ENCODE results near the gene BAHD1. TPM values are rescaled to one million over a fixed set of nuclear protein-coding genes. Genes with fewer than 3 reads are reported as not detected.

Gene BAHD1
- total RNA-seq, 1 experiment from 2014 or later, result 40.6 TPM

- no peak for ATAC-seq
- H3K9me3 ChIP-seq (ENCODE audit: control insufficient read depth, insufficient read depth, low read depth, low read length), result no peaks in the 10 kb centered on the region
- POLR2A ChIA-PET, result no interaction called here
- H3K36me3 ChIP-seq (ENCODE audit: control insufficient read depth, insufficient read depth, low read length), result no peaks in the 10 kb centered on the region; the same call in 1 of the 2 replicates
- H3K4me1 ChIP-seq (ENCODE audit: control insufficient read depth, insufficient read depth, low read length), result peaks cover 38% of the 10 kb centered on the region
- CTCF ChIA-PET, result interaction anchor here (0.8 kb wide), 1 partner anchor 126 kb away, joined by 3 read pairs; no protein-coding TSS in a partner anchor
- H3K4me3 ChIP-seq (ENCODE audit: low read depth in 2 of 2, low read length in 2 of 2), result peak overlapping the region; percentile 38 to 60
- no peaks in the 10 kb centered on the region for H3K27me3 ChIP-seq (ENCODE audit: control insufficient read depth, insufficient read depth, low read length)
- in situ Hi-C loops (cut with HindIII; ENCODE audit: low pct_unique_long_range_greater_than_20kb, low sequenced_read_pairs) (no loop called here), intact Hi-C loops (cut with micrococcal nuclease; ENCODE audit: unreplicated experiment) (no loop called here)
- DNase-seq (ENCODE audit: low read depth, low spot score), result no peak
- TF ChIP-seq POLR2AphosphoS5 (IDR thresholded peaks at IDR 0.05; ENCODE audit: low read depth, low read length) (no peak), TCF7L2 (IDR thresholded peaks at IDR 0.05; ENCODE audit: low read depth, low read length) (no peak), SIN3A (IDR thresholded peaks at IDR 0.05; ENCODE audit: borderline replicate concordance, insufficient read depth, low read depth, low read length) (no peak), CTCF (IDR thresholded peaks at IDR 0.05) (no peak), REST (IDR thresholded peaks at IDR 0.05; ENCODE audit: insufficient read depth in 1 of 2, low read depth in 2 of 2, low read length in 1 of 2) (no peak)
- peak overlapping the region; percentile 74 for H3K27ac ChIP-seq (ENCODE audit: low read length)
- BruUV-seq (replicated peaks), result no TSS peak
Measured at GRCh38 chr15:40436892-40437751, 3.6 kb upstream of the BAHD1 start.

GRCh38 chr15:40437752-40438687 lies 2.7 kb upstream of the BAHD1 start:
- CTCF ChIA-PET, result no interaction called here
- Histone ChIP-seq H3K36me3 (ENCODE audit: control insufficient read depth, insufficient read depth, low read length) (no peaks in the 10 kb centered on the region; the same call in 1 of the 2 replicates), H3K27ac (ENCODE audit: low read length) (peak overlapping the region; percentile 91), H3K4me1 (ENCODE audit: control insufficient read depth, insufficient read depth, low read length) (peaks cover 44% of the 10 kb centered on the region), H3K27me3 (ENCODE audit: control insufficient read depth, insufficient read depth, low read length) (no peaks in the 10 kb centered on the region), H3K9me3 (ENCODE audit: control insufficient read depth, insufficient read depth, low read depth, low read length) (no peaks in the 10 kb centered on the region), H3K4me3 (ENCODE audit: low read depth in 2 of 2, low read length in 2 of 2) (peak overlapping the region in 1 of 2 experiments; percentile 60; a peak in 2 of 4 replicates)
- in situ Hi-C loops (cut with HindIII; ENCODE audit: low pct_unique_long_range_greater_than_20kb, low sequenced_read_pairs), result no loop called here
- no peak for TF ChIP-seq REST (IDR thresholded peaks at IDR 0.05; ENCODE audit: insufficient read depth in 1 of 2, low read depth in 2 of 2, low read length in 1 of 2)
- no peak for TF ChIP-seq TCF7L2 (IDR thresholded peaks at IDR 0.05; ENCODE audit: low read depth, low read length)
- TF ChIP-seq SIN3A (IDR thresholded peaks at IDR 0.05; ENCODE audit: borderline replicate concordance, insufficient read depth, low read depth, low read length), result no peak
- TF ChIP-seq POLR2AphosphoS5 (IDR thresholded peaks at IDR 0.05; ENCODE audit: low read depth, low read length), result no peak
- TF ChIP-seq CTCF (IDR thresholded peaks at IDR 0.05), result no peak
- POLR2A ChIA-PET, result interaction anchor here (0.6 kb wide), 1 partner anchor 11 kb away, joined by 11 read pairs; no protein-coding TSS in a partner anchor
- intact Hi-C loops (cut with micrococcal nuclease; ENCODE audit: unreplicated experiment), result no loop called here
- ATAC-seq (no peak; the same call in 1 of the 2 replicates), DNase-seq (ENCODE audit: low read depth, low spot score) (no peak)
- no TSS peak for BruUV-seq (replicated peaks)

Data from Panc1 (cell line).